ENCODE data around the gene ADA.
"Not testable (repeated sequence)": the region's sequence is repeated elsewhere in the genome, so short reads cannot be mapped to it uniquely, and the experiment has no call there.

ADA gene

GRCh38 chr20:44678242-44678641 is 26.7 kb upstream of the ADA start:
- no peaks in the 10 kb centered on the region for H3K9me3 ChIP-seq (ENCODE audit: control insufficient read depth, low read length)
- peaks cover 11% of the 10 kb centered on the region for H3K4me1 ChIP-seq (ENCODE audit: control insufficient read depth, insufficient read depth, low read length)
- no peak overlapping the region for H3K4me3 ChIP-seq (ENCODE audit: low read length)
- H3K36me3 ChIP-seq (ENCODE audit: control insufficient read depth, insufficient read depth, low read length, severe bottlenecking), result no peaks in the 10 kb centered on the region
- DNase-seq (ENCODE audit: low read depth), result no peak
- H3K9ac ChIP-seq (ENCODE audit: low read length), result peak overlapping the region; percentile 50
- no peaks in the 10 kb centered on the region for H3K27me3 ChIP-seq (replicated peaks; ENCODE audit: control insufficient read depth, insufficient read depth, low read length)

- H3K4me1 ChIP-seq (ENCODE audit: control insufficient read depth, insufficient read depth, low read length); H3K9me3 ChIP-seq (ENCODE audit: control insufficient read depth, low read length); H3K9ac ChIP-seq (ENCODE audit: low read length); H3K36me3 ChIP-seq (ENCODE audit: control insufficient read depth, insufficient read depth, low read length, severe bottlenecking); H3K27me3 ChIP-seq (replicated peaks; ENCODE audit: control insufficient read depth, insufficient read depth, low read length); H3K4me3 ChIP-seq (ENCODE audit: low read length); DNase-seq (ENCODE audit: low read depth): not testable (repeated sequence)
Measured at GRCh38 chr20:44672318-44672902, 20.9 kb upstream of the ADA start.

- not testable (repeated sequence) for DNase-seq (ENCODE audit: low read depth); H3K9me3 ChIP-seq (ENCODE audit: control insufficient read depth, low read length); H3K27me3 ChIP-seq (replicated peaks; ENCODE audit: control insufficient read depth, insufficient read depth, low read length); H3K4me3 ChIP-seq (ENCODE audit: low read length); H3K4me1 ChIP-seq (ENCODE audit: control insufficient read depth, insufficient read depth, low read length); H3K9ac ChIP-seq (ENCODE audit: low read length); H3K36me3 ChIP-seq (ENCODE audit: control insufficient read depth, insufficient read depth, low read length, severe bottlenecking)
Measured at GRCh38 chr20:44671541-44671940, 20.0 kb upstream of the ADA start.

- DNase-seq (ENCODE audit: low read depth), result peak; percentile 56
- H3K27me3 ChIP-seq (replicated peaks; ENCODE audit: control insufficient read depth, insufficient read depth, low read length); H3K9me3 ChIP-seq (ENCODE audit: control insufficient read depth, low read length); H3K4me3 ChIP-seq (ENCODE audit: low read length); H3K4me1 ChIP-seq (ENCODE audit: control insufficient read depth, insufficient read depth, low read length); H3K9ac ChIP-seq (ENCODE audit: low read length); H3K36me3 ChIP-seq (ENCODE audit: control insufficient read depth, insufficient read depth, low read length, severe bottlenecking): not testable (repeated sequence)
Measured at GRCh38 chr20:44670851-44671250, 19.4 kb upstream of the ADA start.

GRCh38 chr20:44666066-44666465 is 14.6 kb upstream of the ADA start:
- H3K36me3 ChIP-seq (ENCODE audit: control insufficient read depth, insufficient read depth, low read length, severe bottlenecking), result no peaks in the 10 kb centered on the region
- H3K27me3 ChIP-seq (replicated peaks; ENCODE audit: control insufficient read depth, insufficient read depth, low read length), result no peaks in the 10 kb centered on the region
- H3K9me3 ChIP-seq (ENCODE audit: control insufficient read depth, low read length), result no peaks in the 10 kb centered on the region
- no peak for DNase-seq (ENCODE audit: low read depth)
- no peak overlapping the region for H3K4me3 ChIP-seq (ENCODE audit: low read length)
- no peak overlapping the region for H3K9ac ChIP-seq (ENCODE audit: low read length)
- H3K4me1 ChIP-seq (ENCODE audit: control insufficient read depth, insufficient read depth, low read length), result peaks cover 2% of the 10 kb centered on the region

- Histone ChIP-seq H3K36me3 (ENCODE audit: control insufficient read depth, insufficient read depth, low read length, severe bottlenecking) (no peaks in the 10 kb centered on the region), H3K9me3 (ENCODE audit: control insufficient read depth, low read length) (peaks cover 8% of the 10 kb centered on the region), H3K4me3 (ENCODE audit: low read length) (no peak overlapping the region), H3K4me1 (ENCODE audit: control insufficient read depth, insufficient read depth, low read length) (no peaks in the 10 kb centered on the region), H3K27me3 (replicated peaks; ENCODE audit: control insufficient read depth, insufficient read depth, low read length) (no peaks in the 10 kb centered on the region), H3K9ac (ENCODE audit: low read length) (no peak overlapping the region)
- DNase-seq (ENCODE audit: low read depth), result no peak
Measured at GRCh38 chr20:44664131-44664530, 12.6 kb upstream of the ADA start.

GRCh38 chr20:44662261-44662660 is 10.8 kb upstream of the ADA start:
- Histone ChIP-seq H3K9ac (ENCODE audit: low read length) (no peak overlapping the region), H3K4me3 (ENCODE audit: low read length) (no peak overlapping the region), H3K4me1 (ENCODE audit: control insufficient read depth, insufficient read depth, low read length) (no peaks in the 10 kb centered on the region), H3K36me3 (ENCODE audit: control insufficient read depth, insufficient read depth, low read length, severe bottlenecking) (no peaks in the 10 kb centered on the region), H3K9me3 (ENCODE audit: control insufficient read depth, low read length) (peaks cover 11% of the 10 kb centered on the region), H3K27me3 (replicated peaks; ENCODE audit: control insufficient read depth, insufficient read depth, low read length) (no peaks in the 10 kb centered on the region)
- no peak for DNase-seq (ENCODE audit: low read depth)

GRCh38 chr20:44660581-44660980 is 9.1 kb upstream of the ADA start:
- peaks cover 3% of the 10 kb centered on the region for H3K27me3 ChIP-seq (replicated peaks; ENCODE audit: control insufficient read depth, insufficient read depth, low read length)
- no peak overlapping the region for H3K9ac ChIP-seq (ENCODE audit: low read length)
- peaks cover 11% of the 10 kb centered on the region for H3K9me3 ChIP-seq (ENCODE audit: control insufficient read depth, low read length)
- DNase-seq (ENCODE audit: low read depth), result no peak
- no peaks in the 10 kb centered on the region for H3K36me3 ChIP-seq (ENCODE audit: control insufficient read depth, insufficient read depth, low read length, severe bottlenecking)
- no peak overlapping the region for H3K4me3 ChIP-seq (ENCODE audit: low read length)
- H3K4me1 ChIP-seq (ENCODE audit: control insufficient read depth, insufficient read depth, low read length), result no peaks in the 10 kb centered on the region

- Histone ChIP-seq H3K9ac (ENCODE audit: low read length) (no peak overlapping the region), H3K4me1 (ENCODE audit: control insufficient read depth, insufficient read depth, low read length) (no peaks in the 10 kb centered on the region), H3K36me3 (ENCODE audit: control insufficient read depth, insufficient read depth, low read length, severe bottlenecking) (no peaks in the 10 kb centered on the region), H3K9me3 (ENCODE audit: control insufficient read depth, low read length) (peaks cover 11% of the 10 kb centered on the region), H3K27me3 (replicated peaks; ENCODE audit: control insufficient read depth, insufficient read depth, low read length) (peaks cover 3% of the 10 kb centered on the region), H3K4me3 (ENCODE audit: low read length) (no peak overlapping the region)
- no peak for DNase-seq (ENCODE audit: low read depth)
Measured at GRCh38 chr20:44659931-44660330, 8.4 kb upstream of the ADA start.

GRCh38 chr20:44658810-44659209 is 7.3 kb upstream of the ADA start:
- Histone ChIP-seq H3K4me1 (ENCODE audit: control insufficient read depth, insufficient read depth, low read length) (no peaks in the 10 kb centered on the region), H3K36me3 (ENCODE audit: control insufficient read depth, insufficient read depth, low read length, severe bottlenecking) (no peaks in the 10 kb centered on the region), H3K4me3 (ENCODE audit: low read length) (no peak overlapping the region), H3K27me3 (replicated peaks; ENCODE audit: control insufficient read depth, insufficient read depth, low read length) (peaks cover 3% of the 10 kb centered on the region), H3K9me3 (ENCODE audit: control insufficient read depth, low read length) (peaks cover 11% of the 10 kb centered on the region), H3K9ac (ENCODE audit: low read length) (no peak overlapping the region)
- no peak for DNase-seq (ENCODE audit: low read depth)

- H3K4me3 ChIP-seq (ENCODE audit: low read length), result no peak overlapping the region
- peaks cover 6% of the 10 kb centered on the region for H3K4me1 ChIP-seq (ENCODE audit: control insufficient read depth, insufficient read depth, low read length)
- peaks cover 3% of the 10 kb centered on the region for H3K27me3 ChIP-seq (replicated peaks; ENCODE audit: control insufficient read depth, insufficient read depth, low read length)
- H3K36me3 ChIP-seq (ENCODE audit: control insufficient read depth, insufficient read depth, low read length, severe bottlenecking), result no peaks in the 10 kb centered on the region
- H3K9me3 ChIP-seq (ENCODE audit: control insufficient read depth, low read length), result peaks cover 11% of the 10 kb centered on the region
- no peak overlapping the region for H3K9ac ChIP-seq (ENCODE audit: low read length)
- no peak for DNase-seq (ENCODE audit: low read depth)
Measured at GRCh38 chr20:44657875-44658274, 6.4 kb upstream of the ADA start.

GRCh38 chr20:44656448-44656847 is 4.9 kb upstream of the ADA start:
- Histone ChIP-seq H3K9me3 (ENCODE audit: control insufficient read depth, low read length) (peaks cover 11% of the 10 kb centered on the region), H3K27me3 (replicated peaks; ENCODE audit: control insufficient read depth, insufficient read depth, low read length) (peaks cover 3% of the 10 kb centered on the region), H3K4me3 (ENCODE audit: low read length) (no peak overlapping the region), H3K9ac (ENCODE audit: low read length) (no peak overlapping the region), H3K4me1 (ENCODE audit: control insufficient read depth, insufficient read depth, low read length) (peaks cover 6% of the 10 kb centered on the region), H3K36me3 (ENCODE audit: control insufficient read depth, insufficient read depth, low read length, severe bottlenecking) (no peaks in the 10 kb centered on the region)
- no peak for DNase-seq (ENCODE audit: low read depth)
